ENCODE measurements around the gene CCDC80.

DNA sequence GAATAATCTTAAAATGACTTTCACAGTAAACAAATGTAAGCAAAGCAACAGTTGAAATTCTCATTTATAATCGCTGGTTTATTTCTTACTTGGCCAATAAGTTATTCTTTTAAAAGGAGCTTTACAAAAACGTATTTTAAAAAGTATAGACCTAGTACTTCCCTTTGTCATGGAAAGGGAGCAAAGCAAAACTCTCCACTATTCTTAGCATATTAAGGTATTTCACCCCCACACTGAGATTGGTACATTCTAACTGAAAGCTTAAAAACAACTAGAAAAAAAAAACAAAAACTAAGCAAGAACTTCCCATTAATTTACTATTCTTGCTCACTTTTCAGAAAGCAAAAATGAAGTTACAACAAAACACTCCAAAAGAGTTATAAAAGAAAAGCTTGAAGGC lies 80.6 kb downstream of the CCDC80 start:
- TF ChIP-seq CTCF (conservative IDR thresholded peaks at IDR 0.05; ENCODE audit: low read length) (no peak), EZH2phosphoT487 (IDR thresholded peaks at IDR 0.05; ENCODE audit: borderline replicate concordance) (no peak)

Data from Loucy (cell line).